WTC11 (cell line): Measurements from ENCODE around the gene MEGF11.

Experiments
- EMX1 ChIP-seq: fragments of 250-450 bp; sonication (Bioruptor Pico); IDR thresholded peaks from 2 replicates; pipeline ENCODE4 v1.8.0; 2021; ENCODE audit warnings: mild to moderate bottlenecking
- NR3C1 ChIP-seq: sonication (generic); formaldehyde crosslinking; conservative IDR thresholded peaks from 2 replicates; pipeline ENCODE4 v1.8.1; 2023; ENCODE audit warnings: low read depth, mild to moderate bottlenecking, missing genetic modification reagents
- PREB ChIP-seq: sonication (generic); formaldehyde crosslinking; IDR thresholded peaks from 2 replicates; pipeline ENCODE4 v1.8.1; 2022; ENCODE audit warnings: mild to moderate bottlenecking, missing genetic modification reagents, moderate library complexity, borderline replicate concordance
- TF ChIP-seq, protein P1 (sequence below): sonication (generic); formaldehyde crosslinking; IDR thresholded peaks from 2 replicates; pipeline ENCODE4 v1.8.1; 2022; ENCODE audit warnings: missing genetic modification reagents, borderline replicate concordance

- TF ChIP-seq EMX1 (CRISPR knock-in tag) (no peak), NR3C1 (CRISPR knock-in tag) (no peak), PREB (no peak)
- TF ChIP-seq, protein P1, sequence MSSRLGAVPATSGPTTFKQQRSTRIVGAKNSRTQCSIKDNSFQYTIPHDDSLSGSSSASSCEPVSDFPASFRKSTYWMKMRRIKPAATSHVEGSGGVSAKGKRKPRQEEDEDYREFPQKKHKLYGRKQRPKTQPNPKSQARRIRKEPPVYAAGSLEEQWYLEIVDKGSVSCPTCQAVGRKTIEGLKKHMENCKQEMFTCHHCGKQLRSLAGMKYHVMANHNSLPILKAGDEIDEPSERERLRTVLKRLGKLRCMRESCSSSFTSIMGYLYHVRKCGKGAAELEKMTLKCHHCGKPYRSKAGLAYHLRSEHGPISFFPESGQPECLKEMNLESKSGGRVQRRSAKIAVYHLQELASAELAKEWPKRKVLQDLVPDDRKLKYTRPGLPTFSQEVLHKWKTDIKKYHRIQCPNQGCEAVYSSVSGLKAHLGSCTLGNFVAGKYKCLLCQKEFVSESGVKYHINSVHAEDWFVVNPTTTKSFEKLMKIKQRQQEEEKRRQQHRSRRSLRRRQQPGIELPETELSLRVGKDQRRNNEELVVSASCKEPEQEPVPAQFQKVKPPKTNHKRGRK = no peak
Measured at GRCh38 chr15:65863106-65863505, 390.4 kb downstream of the MEGF11 start.
